ENCODE data around the gene TSPO. TPM values are rescaled to one million over a fixed set of nuclear protein-coding genes. Genes with fewer than 3 reads are reported as not detected.

Gene TSPO
- total RNA-seq, 1 donor from 2014 or later = 136 TPM

DNA sequence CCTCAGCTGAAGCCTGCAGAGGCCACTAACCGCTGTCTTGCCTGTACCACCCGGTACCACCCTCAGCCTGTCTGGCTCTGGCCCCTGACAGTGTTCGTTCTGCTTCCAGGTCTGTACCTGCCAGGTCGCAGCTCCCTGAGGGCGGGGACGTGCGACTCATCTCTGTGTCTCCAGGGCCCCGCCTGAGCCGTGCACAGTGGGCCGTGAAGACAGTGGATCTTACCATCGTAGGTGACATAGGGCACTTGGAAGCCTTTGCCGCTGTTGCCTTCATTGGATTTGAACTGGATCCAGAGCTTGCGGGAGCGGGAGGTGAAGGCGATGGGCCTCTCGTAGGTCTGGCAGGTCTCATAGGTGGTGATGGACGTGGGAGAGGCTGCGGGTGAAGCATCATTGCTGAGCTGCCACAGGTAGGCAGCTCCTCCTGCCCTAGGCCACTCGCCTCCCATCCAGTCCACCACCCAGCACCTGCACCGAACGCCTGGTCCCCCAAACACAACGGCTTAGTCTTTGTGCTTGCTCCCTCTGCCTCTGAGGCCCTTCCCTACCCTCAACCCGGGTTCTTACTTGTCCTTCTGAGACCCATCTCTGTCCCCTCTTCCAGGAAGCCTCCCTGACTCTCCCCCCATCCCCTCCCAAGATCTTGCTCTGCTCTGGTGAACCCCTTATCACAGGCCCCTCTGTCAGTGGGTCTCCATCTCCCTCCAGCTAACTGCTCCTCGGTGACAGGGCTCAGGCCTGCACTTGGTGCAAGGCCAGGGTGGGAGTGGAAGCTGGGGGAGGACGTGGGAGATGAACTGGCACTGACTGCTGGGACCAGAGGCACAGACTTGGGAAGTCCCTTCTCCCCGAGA lies 56.7 kb downstream of the TSPO start:
- DNase-seq (ENCODE audit: missing footprints) = peak; percentile 32
- ATAC-seq = no peak
- intact Hi-C loops (cut with DNase I) = no loop called here

DNA sequence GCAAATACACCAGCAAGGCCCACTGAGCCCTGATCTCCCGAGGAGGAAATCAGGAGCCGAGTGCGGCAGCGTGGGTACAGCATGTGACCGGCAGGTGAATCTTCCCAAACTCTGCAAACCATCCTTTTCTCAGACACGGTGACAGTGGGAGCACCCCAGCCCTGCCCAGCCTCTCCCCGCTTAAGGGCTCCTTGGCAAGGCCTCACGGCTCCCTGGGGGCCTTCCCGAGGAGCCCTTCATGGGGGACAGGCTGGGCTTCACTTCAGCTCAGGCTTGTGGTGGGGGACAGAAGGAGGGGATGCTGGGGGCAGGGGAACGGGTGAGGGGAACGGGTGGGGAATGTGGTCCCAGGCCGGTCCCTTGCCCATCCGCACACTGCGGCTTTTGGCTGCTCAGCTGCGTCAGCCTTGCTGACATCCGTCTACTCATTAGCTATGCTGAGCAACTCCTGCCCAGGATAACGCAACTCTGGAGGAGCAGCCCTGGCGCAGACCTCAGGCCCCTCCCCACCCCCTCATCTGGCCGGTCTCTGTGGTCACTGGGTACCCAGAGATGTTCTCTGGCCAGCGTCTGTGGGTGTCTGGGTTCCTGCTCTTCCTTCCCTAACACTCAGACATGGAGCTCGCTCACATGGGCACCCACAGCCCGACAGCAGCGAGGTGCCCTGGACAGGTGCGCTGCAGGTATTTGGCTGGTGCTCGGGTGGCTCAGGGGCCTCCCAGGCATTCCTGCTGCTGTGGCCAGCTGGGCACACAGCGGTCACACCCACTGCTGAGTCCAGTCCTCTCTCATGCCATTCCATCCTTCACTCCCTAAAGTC lies 57.6 kb downstream of the TSPO start:
- intact Hi-C loops (cut with DNase I) = no loop called here
- DNase-seq (ENCODE audit: missing footprints) (peak; percentile 60), ATAC-seq (no peak)

DNA sequence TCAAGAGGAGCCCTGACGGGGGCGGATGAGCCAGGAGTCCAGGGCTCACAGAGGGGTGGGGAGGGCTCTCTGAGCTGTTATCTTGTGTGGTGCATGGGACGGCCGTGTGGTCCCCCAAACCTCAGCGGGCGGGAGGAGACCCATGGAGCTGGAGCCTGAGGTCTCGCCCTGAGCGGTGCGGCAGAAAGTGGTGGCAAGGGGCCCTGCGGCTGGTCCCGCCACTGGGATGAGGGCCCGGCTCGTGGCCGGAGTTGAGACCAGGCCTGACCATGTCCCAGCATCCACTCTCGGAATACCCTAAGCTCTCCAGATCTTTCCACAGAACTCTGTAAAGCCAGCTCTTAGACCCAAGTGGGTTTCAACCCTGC lies 58.1 kb downstream of the TSPO start:
- DNase-seq (ENCODE audit: missing footprints) (peak; percentile 46), ATAC-seq (no peak)
- intact Hi-C loops (cut with DNase I) = no loop called here

DNA sequence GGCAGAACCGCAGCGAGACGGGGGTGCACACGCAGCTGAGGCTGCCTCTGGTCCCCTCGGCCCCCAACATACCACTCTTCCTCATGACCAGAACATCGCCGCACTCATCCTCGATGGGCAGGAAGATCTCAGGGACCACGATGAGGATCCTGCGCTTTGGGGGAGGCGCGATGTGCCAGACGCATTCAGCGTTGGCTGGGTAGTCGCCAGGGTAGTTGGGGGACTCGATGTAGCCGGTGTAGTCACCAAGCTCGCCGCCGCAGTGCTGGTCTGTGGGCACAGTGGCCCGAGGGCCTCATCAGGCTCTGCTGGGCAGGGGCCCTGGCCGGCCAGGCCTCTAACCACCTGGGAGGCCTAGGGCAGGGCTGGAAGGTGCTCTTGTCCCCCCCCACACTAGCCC lies 58.6 kb downstream of the TSPO start:
- peak; percentile 65 for DNase-seq (ENCODE audit: missing footprints)
- intact Hi-C loops (cut with DNase I) = no loop called here
- ATAC-seq = no peak

DNA sequence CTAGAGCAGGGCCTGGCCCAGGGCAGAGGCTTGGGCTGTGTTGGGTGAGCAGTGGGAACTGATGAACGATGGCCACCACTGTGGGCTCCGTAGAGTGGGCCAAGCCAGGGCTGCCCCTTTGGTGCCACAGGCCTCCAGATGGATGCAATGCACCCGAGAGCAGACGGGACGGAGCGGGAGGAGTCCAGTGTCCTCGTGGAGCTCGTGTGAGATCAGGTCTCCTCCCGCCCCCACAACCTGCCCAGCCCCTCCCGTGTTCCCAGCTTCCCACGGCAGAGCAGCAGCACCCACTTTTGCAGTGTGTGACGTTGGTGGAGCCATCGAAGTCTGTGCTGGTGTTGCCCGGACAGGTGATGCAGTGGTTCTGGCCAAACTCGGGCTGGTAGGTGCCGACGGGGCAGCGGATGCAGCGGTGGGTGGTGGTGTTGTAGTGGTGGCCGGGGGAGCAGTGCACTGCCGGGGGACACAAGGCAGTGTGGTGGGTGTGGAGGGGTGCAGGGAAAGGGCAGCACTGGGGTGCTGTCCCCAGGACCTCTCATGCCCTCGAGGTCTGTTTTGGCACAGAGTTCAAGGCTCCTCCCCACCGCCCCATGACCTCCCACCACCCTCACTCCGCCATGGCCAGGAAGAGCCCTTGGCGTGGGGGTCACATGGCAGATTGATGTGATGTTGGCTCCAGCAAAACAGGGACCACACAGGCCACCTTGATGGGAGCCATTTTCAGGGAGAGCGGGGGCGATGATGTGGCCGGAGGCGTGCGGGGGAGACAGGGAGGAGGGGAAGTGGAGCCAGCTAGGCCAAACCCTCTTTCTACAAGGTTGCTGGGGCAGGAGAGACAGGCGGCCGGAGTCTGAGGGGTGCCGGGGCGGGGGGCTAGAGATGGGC lies 59.5 kb downstream of the TSPO start:
- ATAC-seq (no peak), DNase-seq (ENCODE audit: missing footprints) (peak; percentile 58)
- intact Hi-C loops (cut with DNase I) = no loop called here

DNA sequence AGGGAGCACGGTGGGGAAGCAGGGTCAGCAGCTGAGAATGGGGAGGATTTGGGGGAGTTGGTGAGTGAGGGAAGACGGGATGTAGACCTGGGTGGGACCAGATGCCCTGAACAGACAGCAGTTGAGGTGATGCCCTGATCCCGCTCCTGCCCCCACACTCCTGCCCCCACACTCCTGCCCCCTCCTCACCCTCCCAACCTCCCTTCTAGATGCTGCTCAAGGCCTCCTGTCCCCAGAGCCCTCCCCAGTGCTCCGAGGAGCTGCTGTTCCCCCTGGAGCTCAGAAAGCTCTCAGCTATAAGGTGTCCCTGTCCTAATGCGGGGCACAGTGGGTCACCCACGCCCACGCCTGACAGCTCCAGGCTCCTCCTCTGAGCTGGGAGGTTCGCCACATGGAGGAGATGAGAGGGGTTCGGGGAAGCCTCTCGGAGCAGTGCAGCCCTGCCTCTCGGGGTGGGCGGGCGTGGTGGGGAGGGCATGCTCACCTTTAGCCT lies 60.6 kb downstream of the TSPO start:
- DNase-seq (ENCODE audit: missing footprints) (peak; percentile 30), ATAC-seq (no peak)
- intact Hi-C loops (cut with DNase I) = no loop called here

DNA sequence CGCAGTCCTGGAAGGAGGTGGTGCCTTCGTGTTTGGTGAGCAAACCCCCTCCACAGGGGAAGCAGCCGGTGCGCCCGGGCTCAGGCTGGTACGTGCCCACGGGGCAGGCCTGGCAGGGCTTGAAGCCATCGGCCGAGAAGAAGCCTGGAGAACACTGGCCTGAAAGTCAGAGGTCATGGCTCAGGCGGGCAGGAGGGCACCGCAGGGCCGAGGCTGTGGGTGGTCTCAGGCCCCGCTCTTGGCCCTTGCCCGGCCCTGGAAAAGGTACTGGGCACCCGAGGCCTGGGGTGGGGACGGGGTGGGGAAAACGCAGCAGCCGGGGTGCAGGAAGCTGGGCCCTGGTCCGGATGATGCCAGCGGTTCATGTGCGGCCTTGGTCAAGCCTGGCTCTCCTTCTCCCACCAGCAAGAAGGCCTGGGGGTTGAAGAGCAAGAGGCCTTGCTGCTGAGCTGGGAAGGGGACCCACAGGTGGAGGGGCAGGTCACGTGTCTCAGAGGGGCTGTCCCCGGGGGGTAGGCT lies 61.1 kb downstream of the TSPO start:
- intact Hi-C loops (cut with DNase I) = no loop called here
- peak; percentile 55 for DNase-seq (ENCODE audit: missing footprints)
- no peak for ATAC-seq

Other genes starting within 250 kb of the TSPO start
- gene PACSIN2, start 136.4 kb upstream of the TSPO start, total RNA-seq = 64.9 TPM
- 7.3 TPM for gene TTLL1, start 62.2 kb upstream of the TSPO start, total RNA-seq
- gene BIK, start 40.8 kb upstream of the TSPO start, total RNA-seq = 0.43 TPM
- 15.5 TPM for gene MCAT, start 8.2 kb upstream of the TSPO start, total RNA-seq
- gene TTLL12, start 35.6 kb downstream of the TSPO start, total RNA-seq = 13.2 TPM
- 0.89 TPM for gene SCUBE1, start 191.8 kb downstream of the TSPO start, total RNA-seq